NCI-H2196 treated with DMSO at 0.1 percent for 48 hours (cell line): Measurements from ENCODE around the gene CELF4.

ENCODE experiments used
- DNase-seq: peaks from one replicate; lab custom pipeline; 2025; ENCODE audit not compliant: unreplicated experiment; lab: John Stamatoyannopoulos, UW

The CELF4 gene

GRCh38 chr18:37527395-37527794 lies 38.2 kb downstream of the CELF4 start:
- no peak for DNase-seq

GRCh38 chr18:37525262-37525585 lies 40.4 kb downstream of the CELF4 start:
- no peak for DNase-seq

GRCh38 chr18:37524498-37525261 lies 40.9 kb downstream of the CELF4 start:
- DNase-seq, result no peak

- no peak for DNase-seq
Measured at GRCh38 chr18:37524139-37524497, 41.5 kb downstream of the CELF4 start.

GRCh38 chr18:37521510-37522465 lies 43.8 kb downstream of the CELF4 start:
- DNase-seq, result no peak

- DNase-seq, result no peak
Measured at GRCh38 chr18:37520508-37520907, 45.1 kb downstream of the CELF4 start.

GRCh38 chr18:37519510-37520135 lies 46.0 kb downstream of the CELF4 start:
- no peak for DNase-seq

GRCh38 chr18:37516361-37516853 lies 49.2 kb downstream of the CELF4 start:
- no peak for DNase-seq

- DNase-seq, result no peak
Measured at GRCh38 chr18:37514953-37515352, 50.6 kb downstream of the CELF4 start.

GRCh38 chr18:37512400-37512799 lies 53.2 kb downstream of the CELF4 start:
- no peak for DNase-seq

- DNase-seq, result no peak
Measured at GRCh38 chr18:37511721-37512298, 53.8 kb downstream of the CELF4 start.

GRCh38 chr18:37509600-37509999 lies 56.0 kb downstream of the CELF4 start:
- no peak for DNase-seq

- DNase-seq, result no peak
Measured at GRCh38 chr18:37508207-37508606, 57.4 kb downstream of the CELF4 start.

GRCh38 chr18:37507239-37507638 lies 58.4 kb downstream of the CELF4 start:
- no peak for DNase-seq

- no peak for DNase-seq
Measured at GRCh38 chr18:37506001-37506400, 59.6 kb downstream of the CELF4 start.

GRCh38 chr18:37505321-37505720 lies 60.3 kb downstream of the CELF4 start:
- no peak for DNase-seq

- no peak for DNase-seq
Measured at GRCh38 chr18:37502601-37503000, 63.0 kb downstream of the CELF4 start.

- no peak for DNase-seq
Measured at GRCh38 chr18:37502036-37502435, 63.6 kb downstream of the CELF4 start.

- DNase-seq, result no peak
Measured at GRCh38 chr18:37501136-37501535, 64.5 kb downstream of the CELF4 start.

GRCh38 chr18:37499913-37500312 lies 65.7 kb downstream of the CELF4 start:
- no peak for DNase-seq

GRCh38 chr18:37499044-37499443 lies 66.6 kb downstream of the CELF4 start:
- DNase-seq, result no peak
